Activated B cell treated with CpG ODN at 0.5 μM for 24 hours (primary cell): ENCODE measurements around the gene MTF1. TPM values are rescaled to one million over a fixed set of nuclear protein-coding genes. Genes with fewer than 3 reads are reported as not detected.
A peak's percentile ranks its signal among the peaks of the same experiment; 100 is the strongest.

ENCODE experiments used
- ATAC-seq: fragments of 200-7000 bp; cut with Tn5 transposase; one replicate; pipeline ENCODE4 v1.10.0; 2021; ENCODE audit warnings: low read depth, mild to moderate bottlenecking, moderate library complexity
- CTCF ChIA-PET: fragments of 350-600 bp; sonication (Branson Sonifier 250); formaldehyde crosslinking; loops from one replicate; lab custom pipeline; 2021; ENCODE audit warnings: antibody characterized with exemption; lab: Charles Lee
- POLR2A ChIA-PET: fragments of 350-600 bp; sonication (Branson Sonifier 250); formaldehyde crosslinking; loops from one replicate; lab custom pipeline; 2021; ENCODE audit warnings: antibody characterized with exemption; lab: Charles Lee
- DNase-seq: peaks from one replicate; pipeline ENCODE4 v3.0.0; 2022
- H3K27ac Mint-ChIP-seq: one replicate; pipeline ENCODE4 v1.8.0; 2020; ENCODE audit warnings: mixed read lengths
- H3K27me3 Mint-ChIP-seq: one replicate; pipeline ENCODE4 v1.8.0; 2021; ENCODE audit warnings: mixed read lengths
- H3K36me3 Mint-ChIP-seq: one replicate; pipeline ENCODE4 v1.8.0; 2021; ENCODE audit warnings: low read depth, mixed read lengths
- H3K4me1 Mint-ChIP-seq: one replicate; pipeline ENCODE4 v1.8.0; 2021; ENCODE audit warnings: mixed read lengths
- H3K4me3 Mint-ChIP-seq: one replicate; pipeline ENCODE4 v1.8.0; 2020; ENCODE audit warnings: mild to moderate bottlenecking, mixed read lengths
- H3K9me3 Mint-ChIP-seq: one replicate; pipeline ENCODE4 v1.8.0; 2020; ENCODE audit warnings: mixed read lengths
- CTCF ChIP-seq: fragments of 200-600 bp; IDR thresholded peaks from one replicate; pipeline ENCODE4 v1.8.0; 2022; ENCODE audit warnings: antibody characterized with exemption, mild to moderate bottlenecking
- intact Hi-C: fragments of 100-400 bp; cut with micrococcal nuclease; formaldehyde crosslinking; loops from one replicate; pipeline ENCODE4 v1.15.1; 2024
- total RNA-seq: library from RNA; stranded (reverse); gene quantifications from 2 replicates; pipeline ENCODE4 v1.2.3, GENCODE V29; 2022

Gene MTF1
- total RNA-seq, 1 donor from 2014 or later: 36.2 TPM

GRCh38 chr1:37861151-37861550 is 1.8 kb upstream of the MTF1 start:
- TF ChIP-seq CTCF: no peak
- DNase-seq (no peak), ATAC-seq (no peak)
- Mint-ChIP-seq H3K27me3 (no peaks in the 10 kb centered on the region), H3K4me3 (no peak overlapping the region), H3K36me3 (peaks cover 40% of the 10 kb centered on the region), H3K9me3 (no peaks in the 10 kb centered on the region), H3K4me1 (peaks cover 23% of the 10 kb centered on the region), H3K27ac (no peak overlapping the region)
- ChIA-PET CTCF (interaction anchor here (2.3 to 2.5 kb wide), 2 partner anchors 10 to 42 kb away, joined by 9 to 10 read pairs; no protein-coding TSS in a partner anchor), POLR2A (interaction anchor here (0.6 kb wide), 1 partner anchor 156 kb away, joined by 4 read pairs; no protein-coding TSS in a partner anchor)
- intact Hi-C loops: no loop called here

DNA sequence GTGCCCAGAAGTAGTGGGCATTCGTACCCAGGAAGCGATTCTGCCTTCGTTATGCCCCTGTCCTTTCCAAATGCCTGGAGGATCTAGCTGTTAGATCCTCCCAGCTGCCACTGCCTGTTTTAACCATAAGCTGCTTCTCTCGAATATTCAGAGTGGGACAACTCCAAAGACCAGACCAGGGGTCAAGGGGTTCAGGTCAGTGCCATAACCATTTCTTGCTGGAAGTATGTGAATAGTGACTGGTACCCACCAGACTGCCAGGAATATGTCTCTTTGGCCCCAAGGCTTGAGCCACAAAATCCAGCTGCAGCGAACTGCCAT is 914 bp upstream of the MTF1 start:
- peak; percentile 0 for TF ChIP-seq CTCF
- intact Hi-C loops: loop anchor here (1.0 kb wide), 4 partner anchors 49 to 299 kb away; partner anchors contain the start of genes GNL2 and SF3A3
- ATAC-seq (no peak), DNase-seq (no peak)
- Mint-ChIP-seq H3K4me1 (peaks cover 24% of the 10 kb centered on the region), H3K27ac (peak overlapping the region; percentile 89), H3K36me3 (peaks cover 40% of the 10 kb centered on the region), H3K27me3 (no peaks in the 10 kb centered on the region), H3K9me3 (no peaks in the 10 kb centered on the region), H3K4me3 (peak overlapping the region; percentile 93)
- ChIA-PET POLR2A (interaction anchor here (1.0 to 3.0 kb wide), 12 partner anchors 9 to 385 kb away, joined by 3 to 43 read pairs (median 6); partner anchors contain the start of genes C1orf122, SF3A3, SNIP1 and YRDC), CTCF (interaction anchor here (0.7 to 2.5 kb wide), 21 partner anchors 9 to 256 kb away, joined by 3 to 10 read pairs (median 4); partner anchors contain the start of genes C1orf122, CDCA8, SF3A3 and YRDC)

GRCh38 chr1:37858931-37859506 is 373 bp downstream of the MTF1 start:
- DNase-seq: no peak
- Mint-ChIP-seq H3K4me3 (peak overlapping the region; percentile 93), H3K36me3 (peaks cover 37% of the 10 kb centered on the region), H3K27ac (peak overlapping the region; percentile 89), H3K27me3 (no peaks in the 10 kb centered on the region), H3K9me3 (no peaks in the 10 kb centered on the region), H3K4me1 (peaks cover 33% of the 10 kb centered on the region)
- ChIA-PET POLR2A (interaction anchor here (0.5 to 3.0 kb wide), 23 partner anchors 8 to 1254 kb away, joined by 3 to 43 read pairs (median 5); partner anchors contain the start of genes C1orf122, CDCA8, GNL2 and SF3A3), CTCF (interaction anchor here (1.0 to 2.5 kb wide), 18 partner anchors 8 to 257 kb away, joined by 3 to 10 read pairs (median 4); partner anchors contain the start of genes C1orf122, SF3A3 and YRDC)
- intact Hi-C loops: loop anchor here (1.0 kb wide), 2 partner anchors 51 to 167 kb away; partner anchors contain the start of genes CDCA8 and YRDC
- peak; percentile 1 for ATAC-seq
- TF ChIP-seq CTCF: no peak

- Mint-ChIP-seq H3K4me1 (peaks cover 40% of the 10 kb centered on the region), H3K9me3 (no peaks in the 10 kb centered on the region), H3K27ac (no peak overlapping the region), H3K27me3 (no peaks in the 10 kb centered on the region), H3K4me3 (no peak overlapping the region), H3K36me3 (peaks cover 37% of the 10 kb centered on the region)
- intact Hi-C loops: no loop called here
- TF ChIP-seq CTCF: no peak
- ChIA-PET POLR2A (no interaction called here), CTCF (no interaction called here)
- no peak for DNase-seq
- ATAC-seq: no peak
Measured at GRCh38 chr1:37854406-37854805, 5.0 kb downstream of the MTF1 start.

GRCh38 chr1:37853157-37853556 is 6.2 kb downstream of the MTF1 start:
- Mint-ChIP-seq H3K27me3 (no peaks in the 10 kb centered on the region), H3K4me1 (peaks cover 39% of the 10 kb centered on the region), H3K4me3 (no peak overlapping the region), H3K36me3 (peaks cover 38% of the 10 kb centered on the region), H3K9me3 (no peaks in the 10 kb centered on the region), H3K27ac (peak overlapping the region; percentile 55)
- DNase-seq (no peak), ATAC-seq (no peak)
- no peak for TF ChIP-seq CTCF
- ChIA-PET CTCF (no interaction called here), POLR2A (no interaction called here)
- intact Hi-C loops: no loop called here
